SK-N-SH (cell line): ENCODE data around the gene BTG4. TPM values are rescaled to one million over a fixed set of nuclear protein-coding genes. Genes with fewer than 3 reads are reported as not detected.

Experiments
- CTCF ChIA-PET: fragments of 300-600, 350-600 bp; formaldehyde crosslinking; extraction: SDS; loops from one replicate; lab custom pipeline; 2021; lab: Yijun Ruan, JAX
- POLR2A ChIA-PET: fragments of 350-600 bp; sonication (Branson Sonifier 250); formaldehyde crosslinking; extraction: SDS; loops from one replicate; lab custom pipeline; 2020; ENCODE audit warnings: antibody characterized with exemption, inconsistent platforms; lab: Yijun Ruan, JAX
- DNase-seq: peaks from one replicate; pipeline ENCODE4 v3.0.0; 2012
- H2AFZ ChIP-seq: fragments of 200-600 bp; sonication (generic); 2 replicates; pipeline ENCODE4 v1.8.1; 2016; ENCODE audit warnings: antibody characterized with exemption, mild to moderate bottlenecking, low read depth
- H3F3A ChIP-seq: fragments of 200-600 bp; sonication (generic); replicated peaks from 2 replicates; pipeline ENCODE3; 2016; ENCODE audit warnings: antibody characterized with exemption, mild to moderate bottlenecking; ENCODE audit not compliant: insufficient read depth
- H3K27ac ChIP-seq, 2 experiments: fragments of 200-500 bp in 1 of 2; fragments of 200-600 bp in 1 of 2; sonication (Bioruptor generic) in 1 of 2; sonication (generic), shearing (Covaris generic) in 1 of 2; 2 replicates each; pipeline versions ENCODE4 v1.5.1 to v1.6.1; 2014 to 2016; ENCODE audit warnings: low read depth in 2 of 2, inconsistent platforms in 1 of 2, low read length in 1 of 2, mild to moderate bottlenecking in 1 of 2, mixed read lengths in 1 of 2
- H3K27me3 ChIP-seq: fragments of 200-600 bp; sonication (generic), shearing (Covaris generic); 2 replicates; pipeline ENCODE4 v1.6.1; 2016; ENCODE audit warnings: mixed run types; ENCODE audit not compliant: insufficient read depth
- H3K36me3 ChIP-seq, 2 experiments: fragments of 200-500 bp in 1 of 2; fragments of 200-600 bp in 1 of 2; sonication (Bioruptor generic) in 1 of 2; sonication (generic) in 1 of 2; replicated peaks in 1 of 2; 2 replicates each; pipeline versions ENCODE3 to v1.5.1; 2014 to 2016; ENCODE audit warnings: low read length in 1 of 2, mild to moderate bottlenecking in 1 of 2; ENCODE audit not compliant: insufficient read depth in 2 of 2, control insufficient read depth in 1 of 2
- H3K4me1 ChIP-seq, 2 experiments: fragments of 200-500 bp in 1 of 2; fragments of 200-600 bp in 1 of 2; sonication (Bioruptor generic) in 1 of 2; sonication (generic), shearing (Covaris generic) in 1 of 2; 2 replicates each; pipeline versions ENCODE4 v1.5.1 to v1.6.1; 2014 to 2016; ENCODE audit warnings: low read depth in 1 of 2, low read length in 1 of 2, mixed run types in 1 of 2; ENCODE audit not compliant: insufficient read depth in 2 of 2, control insufficient read depth in 1 of 2
- H3K4me2 ChIP-seq: fragments of 200-600 bp; sonication (generic), shearing (Covaris generic); 2 replicates; pipeline ENCODE4 v1.6.1; 2017; ENCODE audit warnings: mixed run types
- H3K4me3 ChIP-seq, 2 experiments: fragments of 200-500 bp in 1 of 2; fragments of 200-600 bp in 1 of 2; sonication (Bioruptor generic) in 1 of 2; sonication (generic), shearing (Covaris generic) in 1 of 2; 2 replicates each; pipeline versions ENCODE4 v1.5.1 to v1.8.1; 2014 to 2016; ENCODE audit warnings: low read depth in 2 of 2, inconsistent platforms in 1 of 2, low read length in 1 of 2, mild to moderate bottlenecking in 1 of 2, mixed read lengths in 1 of 2, moderate library complexity in 1 of 2
- H3K79me2 ChIP-seq: fragments of 200-600 bp; sonication (generic); 2 replicates; pipeline ENCODE4 v1.8.1; 2017; ENCODE audit warnings: mild to moderate bottlenecking; ENCODE audit not compliant: insufficient read depth
- H3K9ac ChIP-seq: fragments of 200-600 bp; sonication (generic); 2 replicates; pipeline ENCODE4 v1.6.1; 2017; ENCODE audit warnings: mixed run types
- H3K9me2 ChIP-seq: fragments of 200-600 bp; sonication (generic); 2 replicates; pipeline ENCODE4 v1.6.1; 2017; ENCODE audit warnings: mixed run types
- H3K9me3 ChIP-seq: fragments of 200-600 bp; sonication (generic); 2 replicates; pipeline ENCODE4 v1.6.1; 2017; ENCODE audit warnings: mixed run types, mild to moderate bottlenecking, moderate library complexity
- H4K20me1 ChIP-seq: fragments of 200-600 bp; sonication (generic); 2 replicates; pipeline ENCODE4 v1.6.1; 2017; ENCODE audit warnings: mild to moderate bottlenecking, mixed run types; ENCODE audit not compliant: insufficient read depth
- EZH2phosphoT487 ChIP-seq: fragments of 200-600 bp; sonication (generic); IDR thresholded peaks from 2 replicates; pipeline ENCODE4 v1.6.1; 2017; ENCODE audit warnings: low read depth, mixed run types, mild to moderate bottlenecking, antibody characterized with exemption, moderate library complexity, borderline replicate concordance
- FOSL2 ChIP-seq: IDR thresholded peaks from 2 replicates; pipeline ENCODE4 v1.4.0; 2012; ENCODE audit warnings: low read depth, mild to moderate bottlenecking, moderate library complexity, borderline replicate concordance
- GATA2 ChIP-seq: sonication (generic); formaldehyde crosslinking; IDR thresholded peaks from 2 replicates; pipeline ENCODE4 v1.5.0; 2020; ENCODE audit warnings: mild to moderate bottlenecking, missing genetic modification reagents
- SMC3 ChIP-seq: IDR thresholded peaks from 2 replicates; pipeline ENCODE4 v1.6.1; 2012; ENCODE audit warnings: low read depth, low read length, improper control_type of control experiment
- TAF1 ChIP-seq: IDR thresholded peaks from 2 replicates; pipeline ENCODE4 v1.6.1; 2012; ENCODE audit warnings: low read depth, mild to moderate bottlenecking, low read length, moderate library complexity, borderline replicate concordance
- YY1 ChIP-seq: IDR thresholded peaks from 2 replicates; pipeline ENCODE4 v1.4.0; 2012; ENCODE audit warnings: low read depth, mild to moderate bottlenecking
- WGBS: methylation state at CpG from one replicate; pipeline ENCODE4 v1.1.6; 2017; ENCODE audit warnings: low lambda C conversion rate; 5-methylcytosine and 5-hydroxymethylcytosine counted together
- polyA plus RNA-seq, 3 experiments: library from polyadenylated mRNA; depleted of rRNA; stranded (reverse); fragments of >200 nt; gene quantifications; 2 replicates each; pipeline ENCODE4 v1.2.3, GENCODE V29; 2012
- TF ChIP-seq, protein P1 (sequence below): IDR thresholded peaks from 2 replicates; pipeline ENCODE4 v1.4.0; 2012; ENCODE audit warnings: low read depth, borderline replicate concordance
- TF ChIP-seq, protein P2 (sequence below): fragments of 150-350 bp; IDR thresholded peaks from 2 replicates; pipeline ENCODE4 v1.6.1; 2016; ENCODE audit warnings: mild to moderate bottlenecking, low read depth, low read length
- TF ChIP-seq, protein P3 (sequence below): IDR thresholded peaks from 2 replicates; pipeline ENCODE4 v1.4.0; 2012; ENCODE audit warnings: low read depth
- TF ChIP-seq, protein P4 (sequence below): fragments of 200-600 bp; sonication (generic); IDR thresholded peaks from 2 replicates; pipeline ENCODE4 v1.6.1; 2017; ENCODE audit warnings: antibody characterized with exemption, mild to moderate bottlenecking, moderate library complexity
- TF ChIP-seq, protein P5 (sequence below): IDR thresholded peaks from 2 replicates; pipeline ENCODE4 v1.6.1; 2012; ENCODE audit warnings: mild to moderate bottlenecking, low read depth, low read length, moderate library complexity

Gene BTG4
- polyA plus RNA-seq, 1 of the 3 experiments (the other 2 are of a cell fraction) = 0.26 TPM

DNA sequence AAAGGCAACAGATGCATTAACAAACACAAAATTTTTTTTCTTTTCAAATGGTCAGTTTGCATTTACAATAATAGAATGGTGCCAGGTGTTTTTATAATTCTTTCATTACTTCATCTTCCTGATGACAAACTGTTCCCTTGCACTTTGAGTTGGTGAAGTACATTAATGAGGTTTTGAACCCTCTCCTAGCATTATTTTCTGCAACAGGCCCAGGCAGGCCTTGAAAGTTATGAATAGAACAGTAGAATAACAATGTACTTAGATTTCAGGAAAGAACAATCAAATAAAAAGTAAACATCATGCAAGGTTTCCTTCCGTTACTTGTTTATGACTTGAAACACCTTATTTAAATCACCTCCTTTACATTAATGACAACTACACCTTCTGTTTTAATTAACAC lies 9.6 kb downstream of the BTG4 start:
- Histone ChIP-seq H3K9ac (no peak overlapping the region), H3F3A (no peaks in the 10 kb centered on the region), H3K27me3 (no peaks in the 10 kb centered on the region), H3K36me3 (no peaks in the 10 kb centered on the region), H3K4me3 (no peak overlapping the region), H3K4me1 (no peaks in the 10 kb centered on the region), H3K4me2 (no peak overlapping the region), H3K9me3 (no peaks in the 10 kb centered on the region), H3K9me2 (0 out of 2 replicates have a peak, but pooled peaks cover 5% of the 10 kb centered on the region), H4K20me1 (no peaks in the 10 kb centered on the region), H2AFZ (no peak overlapping the region), H3K27ac (no peak overlapping the region), H3K79me2 (no peaks in the 10 kb centered on the region)
- TF ChIP-seq, protein P1, sequence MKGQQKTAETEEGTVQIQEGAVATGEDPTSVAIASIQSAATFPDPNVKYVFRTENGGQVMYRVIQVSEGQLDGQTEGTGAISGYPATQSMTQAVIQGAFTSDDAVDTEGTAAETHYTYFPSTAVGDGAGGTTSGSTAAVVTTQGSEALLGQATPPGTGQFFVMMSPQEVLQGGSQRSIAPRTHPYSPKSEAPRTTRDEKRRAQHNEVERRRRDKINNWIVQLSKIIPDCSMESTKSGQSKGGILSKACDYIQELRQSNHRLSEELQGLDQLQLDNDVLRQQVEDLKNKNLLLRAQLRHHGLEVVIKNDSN = no peak
- TF ChIP-seq SMC3 (no peak), YY1 (no peak), FOSL2 (no peak), EZH2phosphoT487 (no peak), TAF1 (no peak), GATA2 (CRISPR knock-in tag) (no peak)
- TF ChIP-seq, protein P2, sequence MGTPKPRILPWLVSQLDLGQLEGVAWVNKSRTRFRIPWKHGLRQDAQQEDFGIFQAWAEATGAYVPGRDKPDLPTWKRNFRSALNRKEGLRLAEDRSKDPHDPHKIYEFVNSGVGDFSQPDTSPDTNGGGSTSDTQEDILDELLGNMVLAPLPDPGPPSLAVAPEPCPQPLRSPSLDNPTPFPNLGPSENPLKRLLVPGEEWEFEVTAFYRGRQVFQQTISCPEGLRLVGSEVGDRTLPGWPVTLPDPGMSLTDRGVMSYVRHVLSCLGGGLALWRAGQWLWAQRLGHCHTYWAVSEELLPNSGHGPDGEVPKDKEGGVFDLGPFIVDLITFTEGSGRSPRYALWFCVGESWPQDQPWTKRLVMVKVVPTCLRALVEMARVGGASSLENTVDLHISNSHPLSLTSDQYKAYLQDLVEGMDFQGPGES = no peak
- TF ChIP-seq, protein P3, sequence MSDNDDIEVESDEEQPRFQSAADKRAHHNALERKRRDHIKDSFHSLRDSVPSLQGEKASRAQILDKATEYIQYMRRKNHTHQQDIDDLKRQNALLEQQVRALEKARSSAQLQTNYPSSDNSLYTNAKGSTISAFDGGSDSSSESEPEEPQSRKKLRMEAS = no peak
- TF ChIP-seq, protein P4, sequence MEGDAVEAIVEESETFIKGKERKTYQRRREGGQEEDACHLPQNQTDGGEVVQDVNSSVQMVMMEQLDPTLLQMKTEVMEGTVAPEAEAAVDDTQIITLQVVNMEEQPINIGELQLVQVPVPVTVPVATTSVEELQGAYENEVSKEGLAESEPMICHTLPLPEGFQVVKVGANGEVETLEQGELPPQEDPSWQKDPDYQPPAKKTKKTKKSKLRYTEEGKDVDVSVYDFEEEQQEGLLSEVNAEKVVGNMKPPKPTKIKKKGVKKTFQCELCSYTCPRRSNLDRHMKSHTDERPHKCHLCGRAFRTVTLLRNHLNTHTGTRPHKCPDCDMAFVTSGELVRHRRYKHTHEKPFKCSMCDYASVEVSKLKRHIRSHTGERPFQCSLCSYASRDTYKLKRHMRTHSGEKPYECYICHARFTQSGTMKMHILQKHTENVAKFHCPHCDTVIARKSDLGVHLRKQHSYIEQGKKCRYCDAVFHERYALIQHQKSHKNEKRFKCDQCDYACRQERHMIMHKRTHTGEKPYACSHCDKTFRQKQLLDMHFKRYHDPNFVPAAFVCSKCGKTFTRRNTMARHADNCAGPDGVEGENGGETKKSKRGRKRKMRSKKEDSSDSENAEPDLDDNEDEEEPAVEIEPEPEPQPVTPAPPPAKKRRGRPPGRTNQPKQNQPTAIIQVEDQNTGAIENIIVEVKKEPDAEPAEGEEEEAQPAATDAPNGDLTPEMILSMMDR = no peak
- TF ChIP-seq, protein P5, sequence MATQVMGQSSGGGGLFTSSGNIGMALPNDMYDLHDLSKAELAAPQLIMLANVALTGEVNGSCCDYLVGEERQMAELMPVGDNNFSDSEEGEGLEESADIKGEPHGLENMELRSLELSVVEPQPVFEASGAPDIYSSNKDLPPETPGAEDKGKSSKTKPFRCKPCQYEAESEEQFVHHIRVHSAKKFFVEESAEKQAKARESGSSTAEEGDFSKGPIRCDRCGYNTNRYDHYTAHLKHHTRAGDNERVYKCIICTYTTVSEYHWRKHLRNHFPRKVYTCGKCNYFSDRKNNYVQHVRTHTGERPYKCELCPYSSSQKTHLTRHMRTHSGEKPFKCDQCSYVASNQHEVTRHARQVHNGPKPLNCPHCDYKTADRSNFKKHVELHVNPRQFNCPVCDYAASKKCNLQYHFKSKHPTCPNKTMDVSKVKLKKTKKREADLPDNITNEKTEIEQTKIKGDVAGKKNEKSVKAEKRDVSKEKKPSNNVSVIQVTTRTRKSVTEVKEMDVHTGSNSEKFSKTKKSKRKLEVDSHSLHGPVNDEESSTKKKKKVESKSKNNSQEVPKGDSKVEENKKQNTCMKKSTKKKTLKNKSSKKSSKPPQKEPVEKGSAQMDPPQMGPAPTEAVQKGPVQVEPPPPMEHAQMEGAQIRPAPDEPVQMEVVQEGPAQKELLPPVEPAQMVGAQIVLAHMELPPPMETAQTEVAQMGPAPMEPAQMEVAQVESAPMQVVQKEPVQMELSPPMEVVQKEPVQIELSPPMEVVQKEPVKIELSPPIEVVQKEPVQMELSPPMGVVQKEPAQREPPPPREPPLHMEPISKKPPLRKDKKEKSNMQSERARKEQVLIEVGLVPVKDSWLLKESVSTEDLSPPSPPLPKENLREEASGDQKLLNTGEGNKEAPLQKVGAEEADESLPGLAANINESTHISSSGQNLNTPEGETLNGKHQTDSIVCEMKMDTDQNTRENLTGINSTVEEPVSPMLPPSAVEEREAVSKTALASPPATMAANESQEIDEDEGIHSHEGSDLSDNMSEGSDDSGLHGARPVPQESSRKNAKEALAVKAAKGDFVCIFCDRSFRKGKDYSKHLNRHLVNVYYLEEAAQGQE = no peak
- WGBS = 82% methylated on average over 1 of the region's 1 CpG
- POLR2A ChIA-PET = no interaction called here
- CTCF ChIA-PET = interaction anchor here (1.0 kb wide), 1 partner anchor 11 kb away, joined by 3 read pairs; no protein-coding TSS in a partner anchor
- no peak for DNase-seq
